Endothelial cell of umbilical vein (primary cell): ENCODE measurements around the gene SLC35A2. TPM values are rescaled to one million over a fixed set of nuclear protein-coding genes. Genes with fewer than 3 reads are reported as not detected.
"Not testable (repeated sequence)": the region's sequence is repeated elsewhere in the genome, so short reads cannot be mapped to it uniquely, and the experiment has no call there.

Source experiments
- BruUV-seq: library from RNA; stranded (reverse); fragments of 400-500 nt; replicated peaks from 2 replicates; lab custom pipeline; 2021; lab: Mats Ljungman, UMichigan
- CTCF ChIA-PET: fragments of 300-600, 350-600 bp; sonication (Branson Sonifier 250); formaldehyde crosslinking; loops from one replicate; lab custom pipeline; 2021; ENCODE audit warnings: antibody characterized with exemption, inconsistent platforms; lab: Charles Lee
- POLR2A ChIA-PET: fragments of 300-600, 350-600 bp; sonication (Branson Sonifier 250); formaldehyde crosslinking; loops from one replicate; lab custom pipeline; 2021; ENCODE audit warnings: antibody characterized with exemption, inconsistent platforms; lab: Charles Lee
- DNase-seq: peaks from one replicate; pipeline ENCODE4 v3.0.0-alpha.2; 2011; ENCODE audit warnings: low read depth, low spot score
- FAIRE-seq: peaks from 2 replicates; lab custom pipeline; 2011; peaks lifted over from hg19 to GRCh38; lab: Jason Lieb, UNC
- H2AFZ ChIP-seq: 2 replicates; pipeline ENCODE4 v1.6.0; 2012; ENCODE audit warnings: low read depth, low read length, control low read depth, inconsistent platforms
- H3K27ac ChIP-seq: 2 replicates; pipeline ENCODE4 v1.5.1; 2011; ENCODE audit warnings: low read depth, mild to moderate bottlenecking, control low read depth, low read length, moderate library complexity; ENCODE audit not compliant: insufficient read depth
- H3K27me3 ChIP-seq, 2 experiments: 2 replicates each; pipeline versions ENCODE4 v1.6.0 to v1.6.1; 2011; ENCODE audit warnings: low read length in 2 of 2, mixed read lengths in 1 of 2; ENCODE audit not compliant: control insufficient read depth in 2 of 2, insufficient read depth in 2 of 2
- H3K36me3 ChIP-seq, 2 experiments: 2 replicates in 1 of 2; 3 replicates in 1 of 2; pipeline ENCODE4 v1.5.1; 2011; ENCODE audit warnings: low read length in 2 of 2, mild to moderate bottlenecking in 1 of 2, moderate library complexity in 1 of 2; ENCODE audit not compliant: control insufficient read depth in 2 of 2, insufficient read depth in 2 of 2; ENCODE audit errors: extremely low read depth in 1 of 2
- H3K4me1 ChIP-seq: 3 replicates; pipeline ENCODE4 v1.5.1; 2011; ENCODE audit warnings: mild to moderate bottlenecking, low read length; ENCODE audit not compliant: control insufficient read depth, insufficient read depth; ENCODE audit errors: extremely low read depth
- H3K4me2 ChIP-seq: 2 replicates; pipeline ENCODE4 v1.6.1; 2011; ENCODE audit warnings: low read length, control low read depth, mixed read lengths; ENCODE audit not compliant: insufficient read depth
- H3K4me3 ChIP-seq, 3 experiments: fragments of 200-600 bp in 1 of 3; sonication (generic), shearing (Covaris generic) in 1 of 3; replicated peaks in 1 of 3; 2 replicates each; pipeline ENCODE4 v1.5.1; 2011 to 2016; ENCODE audit warnings: control low read depth in 3 of 3, low read length in 3 of 3, mild to moderate bottlenecking in 2 of 3, inconsistent platforms in 1 of 3, low read depth in 1 of 3, moderate library complexity in 1 of 3; ENCODE audit not compliant: insufficient read depth in 1 of 3
- H3K79me2 ChIP-seq: 2 replicates; pipeline ENCODE4 v1.6.0; 2012; ENCODE audit warnings: low read length, inconsistent platforms; ENCODE audit not compliant: control insufficient read depth, insufficient read depth
- H3K9ac ChIP-seq: replicated peaks from 2 replicates; pipeline ENCODE3; 2011; ENCODE audit warnings: low read length, control low read depth; ENCODE audit not compliant: insufficient read depth; ENCODE audit errors: extremely low read depth
- H3K9me1 ChIP-seq: replicated peaks from 3 replicates; pipeline ENCODE4 v1.6.0; 2011; ENCODE audit warnings: mild to moderate bottlenecking, low read length; ENCODE audit not compliant: control insufficient read depth, insufficient read depth; ENCODE audit errors: extremely low read depth
- H3K9me3 ChIP-seq: replicated peaks from 2 replicates; pipeline ENCODE4 v1.5.1; 2012; ENCODE audit warnings: low read length, inconsistent platforms; ENCODE audit not compliant: control insufficient read depth, insufficient read depth
- H4K20me1 ChIP-seq: replicated peaks from 2 replicates; pipeline ENCODE3; 2011; ENCODE audit warnings: mild to moderate bottlenecking, low read length; ENCODE audit not compliant: control insufficient read depth, insufficient read depth; ENCODE audit errors: extremely low read depth
- CTCF ChIP-seq, 2 donors: IDR thresholded peaks; 1 replicate in 1 of 2; 2 replicates in 1 of 2; pipeline ENCODE4 v1.5.1; 2011; ENCODE audit warnings: low read length in 2 of 2, mild to moderate bottlenecking in 2 of 2, moderate library complexity in 2 of 2, control low read depth in 1 of 2, inconsistent platforms in 1 of 2, low read depth in 1 of 2; ENCODE audit not compliant: insufficient read depth in 1 of 2; ENCODE audit errors: extremely low read depth in 1 of 2
- EZH2 ChIP-seq: IDR thresholded peaks from 2 replicates; pipeline ENCODE4 v1.6.1; 2012; ENCODE audit warnings: borderline replicate concordance, low read depth, mild to moderate bottlenecking, moderate library complexity, low read length, inconsistent platforms; ENCODE audit not compliant: severe bottlenecking
- FOS ChIP-seq: IDR thresholded peaks from 2 replicates; pipeline ENCODE4 v1.6.1; 2011; ENCODE audit warnings: mild to moderate bottlenecking, low read length, moderate library complexity, borderline replicate concordance; ENCODE audit not compliant: insufficient read depth
- GATA2 ChIP-seq: IDR thresholded peaks from 2 replicates; pipeline ENCODE4 v1.7.0; 2011; ENCODE audit warnings: low read depth, mild to moderate bottlenecking, moderate library complexity, mixed read lengths, low read length; ENCODE audit not compliant: insufficient read length, insufficient read depth
- JUN ChIP-seq: IDR thresholded peaks from 2 replicates; pipeline ENCODE4 v1.6.1; 2011; ENCODE audit warnings: borderline replicate concordance, low read depth; ENCODE audit not compliant: insufficient read length, insufficient read depth
- MAX ChIP-seq: IDR thresholded peaks from 2 replicates; pipeline ENCODE4 v1.6.1; 2011; ENCODE audit not compliant: insufficient read depth, insufficient read length
- MYC ChIP-seq: IDR thresholded peaks from one replicate; pipeline ENCODE4 v1.6.1; 2011; ENCODE audit warnings: mild to moderate bottlenecking, low read depth, low read length
- POLR2A ChIP-seq: IDR thresholded peaks from 2 replicates; pipeline ENCODE4 v1.6.1; 2012; ENCODE audit warnings: low read depth, mild to moderate bottlenecking, control low read depth, low read length
- dilution Hi-C: fragments of 300-500 bp; cut with MboI; formaldehyde crosslinking; loops from one replicate; pipeline ENCODE4 v1.15.0; 2019; ENCODE audit warnings: low sequenced_read_pairs; ENCODE audit not compliant: extremely low pct_ligation_motif_present
- intact Hi-C: fragments of 100-400 bp; cut with micrococcal nuclease; formaldehyde crosslinking; loops from one replicate; pipeline ENCODE4 v1.10.0; 2022
- polyA plus RNA-seq, 4 experiments: library from polyadenylated mRNA; depleted of rRNA in 3 of 4; stranded (reverse) in 3 of 4; unstranded in 1 of 4; fragments of >200 nt; gene quantifications; 2 replicates each; pipeline versions ENCODE4 v1.2.1 to v1.2.3, GENCODE V29; 2011 to 2012; ENCODE audit warnings: missing spikeins in 1 of 4
- total RNA-seq: library from RNA; stranded (reverse); gene quantifications from 2 replicates; pipeline ENCODE4 v1.2.3, GENCODE V29; 2021

The SLC35A2 gene
- total and polyA plus RNA-seq, 2 donors (not counting 3 experiments of a cell fraction or from before 2014, with no cell fraction given): 31.4 to 64.5 TPM

GRCh38 chrX:48872017-48872416 lies 39.4 kb downstream of the SLC35A2 start:
- dilution Hi-C loops, H3K9me3 ChIP-seq, H2AFZ ChIP-seq, H3K27me3 ChIP-seq, H3K4me2 ChIP-seq, DNase-seq, H3K36me3 ChIP-seq, H3K79me2 ChIP-seq, BruUV-seq, H3K4me3 ChIP-seq, H3K4me1 ChIP-seq, H4K20me1 ChIP-seq, H3K27ac ChIP-seq, CTCF ChIA-PET, FAIRE-seq, H3K9me1 ChIP-seq, intact Hi-C loops, POLR2A ChIA-PET, H3K9ac ChIP-seq: not testable (repeated sequence)

GRCh38 chrX:48864210-48864609 lies 47.2 kb downstream of the SLC35A2 start:
- H3K4me1 ChIP-seq: peaks cover 2% of the 10 kb centered on the region
- intact Hi-C loops (no loop called here), dilution Hi-C loops (no loop called here)
- H3K9me1 ChIP-seq: no peaks in the 10 kb centered on the region
- H3K9ac ChIP-seq: no peak overlapping the region
- DNase-seq: peak; percentile 3
- no peaks in the 10 kb centered on the region for H4K20me1 ChIP-seq
- no TSS peak for BruUV-seq
- peak; percentile 77 for FAIRE-seq
- no peaks in the 10 kb centered on the region for H3K36me3 ChIP-seq
- no peaks in the 10 kb centered on the region for H3K27me3 ChIP-seq
- H3K4me3 ChIP-seq: no peak overlapping the region
- POLR2A ChIA-PET: no interaction called here
- TF ChIP-seq POLR2A (no peak), FOS (no peak), CTCF (IDR thresholded peaks at IDR 0.05; ENCODE audit: extremely low read depth in 1 of 2, insufficient read depth in 1 of 2, low read depth in 1 of 2, low read length in 2 of 2) (no peak), GATA2 (peak; percentile 48), MYC (no peak), JUN (no peak), EZH2 (no peak), MAX (no peak)
- no peak overlapping the region for H3K4me2 ChIP-seq
- H3K9me3 ChIP-seq: no peaks in the 10 kb centered on the region
- CTCF ChIA-PET: interaction anchor here (0.9 kb wide), 1 partner anchor 27 kb away, joined by 5 read pairs; no protein-coding TSS in a partner anchor
- no peak overlapping the region for H2AFZ ChIP-seq
- no peak overlapping the region for H3K27ac ChIP-seq
- no peaks in the 10 kb centered on the region for H3K79me2 ChIP-seq
